HG03565 (cell line): Measurements from ENCODE around the gene PKHD1.
"Not testable (repeated sequence)": the region's sequence is repeated elsewhere in the genome, so short reads cannot be mapped to it uniquely, and the experiment has no call there.

Experiments
- ATAC-seq: cut with Tn5 transposase; IDR thresholded peaks from one replicate; pipeline ENCODE4 v1.9.1; 2021; ENCODE audit warnings: mild to moderate bottlenecking, moderate library complexity; ENCODE audit not compliant: unreplicated experiment

PKHD1 gene

GRCh38 chr6:51996296-51996947, 91.0 kb downstream of the PKHD1 start:
- peak; percentile 93 for ATAC-seq

DNA sequence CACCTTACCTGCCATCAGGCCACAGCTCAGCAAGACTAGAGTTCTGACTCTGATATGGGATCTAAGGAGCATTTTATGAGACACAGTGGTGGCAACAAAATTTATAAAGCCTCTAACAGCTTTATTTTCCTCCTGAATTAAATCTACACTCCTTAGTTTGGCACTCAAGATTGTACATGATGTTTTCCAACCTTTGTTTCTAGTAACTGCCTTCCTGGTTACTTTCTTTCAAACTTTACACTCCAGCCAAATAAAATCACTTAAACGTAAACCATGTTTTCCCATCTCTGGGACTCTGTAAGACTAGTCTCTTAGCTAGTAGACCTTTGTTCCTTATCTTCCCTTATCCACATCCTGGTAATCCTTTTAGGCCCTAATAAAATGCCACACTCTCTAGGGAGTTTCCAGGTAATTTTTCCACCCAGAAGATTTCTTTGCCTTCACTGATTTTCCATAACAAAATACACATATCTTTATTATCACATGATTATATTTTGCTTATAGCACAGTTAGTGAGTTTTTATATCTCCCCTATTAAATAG, 92.1 kb downstream of the PKHD1 start:
- no peak for ATAC-seq

DNA sequence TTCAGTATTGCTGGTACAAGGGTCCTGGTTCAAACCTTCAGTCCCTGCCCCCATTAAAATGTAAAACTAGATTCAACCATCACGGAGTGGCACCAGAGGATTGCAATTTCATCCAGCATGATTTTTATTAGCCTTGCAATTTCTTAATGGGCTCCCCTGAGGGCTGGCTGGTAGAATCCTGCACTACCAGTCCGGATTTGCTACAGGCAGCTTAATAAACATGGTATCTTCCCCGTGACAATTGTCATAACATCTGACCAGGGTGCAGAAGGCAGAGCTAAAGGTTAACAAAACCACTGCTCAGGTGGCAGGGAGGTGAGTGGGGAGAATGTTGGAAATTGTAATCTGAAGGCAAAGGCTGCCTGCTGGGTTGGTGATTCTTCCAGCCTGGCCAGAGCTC, 94.5 kb downstream of the PKHD1 start:
- ATAC-seq, result no peak

DNA sequence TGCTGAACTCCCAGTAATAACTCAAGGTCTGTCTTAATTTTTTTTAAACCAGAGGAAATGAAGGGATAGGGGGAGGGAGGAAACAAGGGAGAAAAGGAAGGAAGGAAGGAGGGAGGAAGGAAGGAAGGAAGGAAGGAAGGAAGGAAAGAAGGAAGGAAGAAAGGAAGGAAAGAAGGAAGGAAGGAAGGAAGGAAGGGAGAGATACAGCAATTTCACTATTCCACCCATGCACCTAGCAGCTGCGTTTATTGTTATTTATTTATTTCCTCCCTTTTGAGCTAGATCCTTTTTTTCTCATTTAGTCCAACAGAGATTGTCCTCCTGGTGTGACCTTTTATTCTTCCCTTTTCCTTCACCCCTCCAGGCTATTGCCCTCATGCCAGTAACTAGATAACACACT, 97.6 kb downstream of the PKHD1 start:
- no peak for ATAC-seq

GRCh38 chr6:51986864-51987263, 100.5 kb downstream of the PKHD1 start:
- ATAC-seq, result no peak

DNA sequence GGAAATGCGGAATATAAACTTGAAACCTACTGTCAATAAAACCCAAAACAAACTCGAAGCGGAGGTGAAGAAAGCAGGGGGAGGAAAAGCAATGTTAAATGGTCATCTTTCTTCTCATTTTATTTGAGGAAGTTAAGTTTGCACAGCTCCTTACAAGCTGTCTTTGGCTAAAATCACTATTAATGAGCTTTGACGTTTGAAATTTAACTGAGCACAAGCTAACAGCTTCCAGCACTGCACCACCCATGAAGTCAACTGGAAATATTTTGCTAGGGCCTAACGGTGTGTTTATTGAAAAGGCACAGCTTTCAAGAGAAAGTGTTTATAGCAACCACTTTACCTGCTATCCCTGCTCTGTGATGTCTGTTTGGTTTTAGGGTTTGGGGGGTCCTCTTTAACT, 103.8 kb downstream of the PKHD1 start:
- no peak for ATAC-seq

- ATAC-seq, result not testable (repeated sequence)
Measured at GRCh38 chr6:51982695-51983094, 104.7 kb downstream of the PKHD1 start.

GRCh38 chr6:51976374-51976773, 111.0 kb downstream of the PKHD1 start:
- ATAC-seq, result no peak

GRCh38 chr6:51972659-51973058, 114.8 kb downstream of the PKHD1 start:
- no peak for ATAC-seq

DNA sequence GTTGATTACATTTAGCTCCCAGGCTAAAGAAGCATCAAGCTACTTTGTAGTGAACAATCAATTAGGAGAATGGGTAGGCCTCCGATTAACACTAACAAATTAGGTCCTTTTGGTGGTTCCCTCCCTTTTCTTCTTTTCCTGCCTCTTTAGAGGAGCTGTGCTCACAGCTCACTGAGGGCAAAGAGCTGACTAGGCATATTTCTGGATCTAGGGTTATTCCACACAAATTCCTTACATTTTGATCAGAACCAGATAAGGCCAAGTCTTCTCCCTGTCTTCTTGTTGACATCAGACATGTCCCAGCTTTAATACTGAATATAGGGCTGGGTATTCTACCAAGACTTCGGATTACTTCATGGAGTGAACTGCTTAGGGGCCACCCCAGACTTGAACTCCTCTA, 119.1 kb downstream of the PKHD1 start:
- ATAC-seq, result no peak

DNA sequence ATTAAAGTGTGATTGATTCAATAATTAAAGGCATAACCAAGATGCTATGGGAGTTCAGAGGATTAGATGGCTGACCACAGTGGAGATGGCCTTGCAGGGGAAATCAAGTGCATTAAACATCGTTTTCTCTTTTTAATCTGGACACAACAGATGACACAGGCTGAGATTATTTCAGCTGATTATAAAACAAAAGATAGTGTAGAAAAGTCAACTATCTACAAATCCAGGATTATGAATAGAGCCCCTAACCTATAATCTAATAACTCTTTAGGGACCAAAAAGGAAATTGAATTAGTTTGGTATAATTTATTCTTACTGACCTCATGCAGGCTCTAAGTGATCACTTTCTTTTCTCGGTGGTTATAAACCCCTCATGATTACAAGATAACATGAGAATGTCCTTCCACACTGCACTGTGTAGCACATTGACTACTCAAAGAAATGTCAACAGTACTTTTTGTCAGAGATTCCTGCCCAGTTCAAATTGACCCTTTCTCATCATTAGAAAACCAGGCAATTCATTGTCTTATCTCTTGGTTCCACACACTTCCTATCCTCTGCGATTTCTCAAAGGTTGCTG, 122.1 kb downstream of the PKHD1 start:
- ATAC-seq, result no peak

- ATAC-seq, result no peak
Measured at GRCh38 chr6:51963980-51964379, 123.4 kb downstream of the PKHD1 start.

GRCh38 chr6:51962354-51962753, 125.1 kb downstream of the PKHD1 start:
- ATAC-seq, result no peak

DNA sequence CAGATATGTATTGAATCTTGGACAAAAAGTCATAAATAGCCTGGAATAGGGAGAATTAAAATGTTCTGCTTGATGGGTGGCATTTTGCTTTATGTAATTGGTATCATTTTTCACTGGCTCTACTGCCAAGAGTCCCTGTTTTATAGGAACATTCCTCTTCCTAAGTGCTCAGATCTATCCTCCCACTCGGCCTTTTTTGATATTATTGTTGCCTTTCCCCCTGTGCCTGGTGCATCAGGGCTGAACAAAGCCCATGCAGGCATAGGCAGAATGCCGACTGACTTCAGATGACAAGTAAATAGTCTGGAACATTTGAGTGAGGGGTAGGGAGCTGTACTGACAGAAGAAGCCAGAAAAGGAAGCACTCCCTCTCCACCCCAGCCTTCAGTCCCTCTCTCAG, 127.0 kb downstream of the PKHD1 start:
- ATAC-seq, result no peak

- peak; percentile 85 for ATAC-seq
Measured at GRCh38 chr6:51959744-51960383, 127.5 kb downstream of the PKHD1 start.

DNA sequence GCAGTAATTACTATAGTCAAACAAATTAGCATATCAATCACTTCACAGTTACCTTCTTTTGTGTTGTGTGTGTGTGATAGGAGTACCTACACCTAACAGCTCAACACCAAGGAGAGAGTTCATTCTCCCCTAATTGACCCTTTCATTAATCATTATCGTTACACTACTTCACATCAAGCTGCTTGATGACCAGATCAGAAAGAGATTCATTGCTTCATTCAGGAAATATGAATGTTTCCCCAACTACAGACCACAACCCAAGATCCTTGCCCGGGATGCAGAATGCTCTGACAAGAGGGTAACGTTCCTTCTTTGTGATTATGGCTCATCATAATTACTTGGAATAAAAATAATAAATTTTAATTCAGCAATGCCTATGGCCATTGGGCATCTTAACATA, 132.7 kb downstream of the PKHD1 start:
- no peak for ATAC-seq

DNA sequence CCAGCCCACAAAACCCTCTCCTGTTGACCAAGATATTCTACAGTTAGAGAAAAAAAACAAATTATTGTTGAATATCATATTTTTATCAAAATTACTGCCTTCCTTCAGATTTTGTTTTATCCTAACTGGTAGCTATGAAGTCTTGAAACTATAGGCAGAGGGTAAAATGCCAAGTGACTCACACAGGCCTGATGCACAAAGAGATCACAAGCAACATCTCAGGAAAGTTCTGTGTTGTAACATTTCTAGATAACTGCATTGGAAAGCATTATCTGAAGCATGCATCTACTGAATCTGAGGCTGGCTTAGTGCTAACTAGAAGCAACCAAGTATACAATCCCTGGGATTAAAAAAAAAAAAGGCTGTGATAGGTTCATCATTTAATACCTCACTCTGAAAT, 134.2 kb downstream of the PKHD1 start:
- no peak for ATAC-seq

GRCh38 chr6:51951924-51952323, 135.5 kb downstream of the PKHD1 start:
- ATAC-seq, result no peak

- no peak for ATAC-seq
Measured at GRCh38 chr6:51949526-51949925, 137.9 kb downstream of the PKHD1 start.

DNA sequence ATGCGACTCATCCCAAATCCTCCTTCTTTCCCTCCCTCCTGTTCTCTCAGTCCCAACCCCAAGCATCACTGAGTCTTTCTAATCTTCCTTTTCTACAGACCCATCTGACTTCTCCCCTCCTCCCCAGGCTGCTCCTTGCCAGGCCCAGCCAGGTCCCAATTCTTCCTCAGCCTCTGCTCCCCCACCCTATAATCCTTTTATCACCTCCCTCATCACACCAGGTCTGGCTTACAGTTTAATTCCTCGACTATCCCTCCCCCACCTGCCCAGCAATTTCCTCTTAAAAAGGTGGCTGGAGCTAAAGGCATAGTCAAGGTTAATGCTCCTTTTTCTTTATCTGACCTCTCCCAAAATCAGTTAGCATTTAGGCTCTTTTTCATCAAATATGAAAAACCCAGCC, 147.7 kb downstream of the PKHD1 start:
- ATAC-seq, result not testable (repeated sequence)

- no peak for ATAC-seq
Measured at GRCh38 chr6:51936531-51937290, 150.7 kb downstream of the PKHD1 start.
